Measurements from ENCODE around the gene MYO5B.

MYO5B gene

DNA sequence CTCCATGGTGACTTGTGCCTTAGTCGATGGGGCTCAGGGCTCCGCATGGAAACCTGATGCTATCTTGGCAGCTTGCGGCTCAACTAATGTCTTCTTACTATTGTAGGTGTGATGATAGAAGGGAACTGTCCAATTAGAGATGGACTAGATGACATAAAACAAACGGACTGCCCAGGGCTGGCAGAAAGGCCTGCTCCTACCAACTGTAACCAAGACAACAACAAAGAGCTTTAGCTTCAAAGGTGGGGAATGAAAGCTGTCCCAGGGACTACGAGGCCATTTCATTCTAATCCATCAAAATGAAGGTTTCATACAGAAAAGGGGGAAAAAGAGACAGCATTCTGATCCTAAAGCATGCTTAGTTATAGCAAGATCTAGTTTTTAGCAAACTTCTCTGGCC lies 194.7 kb downstream of the MYO5B start:
- TF ChIP-seq EZH2 (optimal IDR thresholded peaks at IDR 0.05; ENCODE audit: low read depth, low read length) (no peak), EZH2phosphoT487 (IDR thresholded peaks at IDR 0.05; ENCODE audit: low read length) (no peak)
- TF ChIP-seq, protein P1, sequence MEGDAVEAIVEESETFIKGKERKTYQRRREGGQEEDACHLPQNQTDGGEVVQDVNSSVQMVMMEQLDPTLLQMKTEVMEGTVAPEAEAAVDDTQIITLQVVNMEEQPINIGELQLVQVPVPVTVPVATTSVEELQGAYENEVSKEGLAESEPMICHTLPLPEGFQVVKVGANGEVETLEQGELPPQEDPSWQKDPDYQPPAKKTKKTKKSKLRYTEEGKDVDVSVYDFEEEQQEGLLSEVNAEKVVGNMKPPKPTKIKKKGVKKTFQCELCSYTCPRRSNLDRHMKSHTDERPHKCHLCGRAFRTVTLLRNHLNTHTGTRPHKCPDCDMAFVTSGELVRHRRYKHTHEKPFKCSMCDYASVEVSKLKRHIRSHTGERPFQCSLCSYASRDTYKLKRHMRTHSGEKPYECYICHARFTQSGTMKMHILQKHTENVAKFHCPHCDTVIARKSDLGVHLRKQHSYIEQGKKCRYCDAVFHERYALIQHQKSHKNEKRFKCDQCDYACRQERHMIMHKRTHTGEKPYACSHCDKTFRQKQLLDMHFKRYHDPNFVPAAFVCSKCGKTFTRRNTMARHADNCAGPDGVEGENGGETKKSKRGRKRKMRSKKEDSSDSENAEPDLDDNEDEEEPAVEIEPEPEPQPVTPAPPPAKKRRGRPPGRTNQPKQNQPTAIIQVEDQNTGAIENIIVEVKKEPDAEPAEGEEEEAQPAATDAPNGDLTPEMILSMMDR (IDR thresholded peaks at IDR 0.05; ENCODE audit: low read length): no peak
- no peak overlapping the region for H2AFZ ChIP-seq (ENCODE audit: low read length)
- H3K4me3 ChIP-seq (ENCODE audit: low read length): no peak overlapping the region
- no peaks in the 10 kb centered on the region for H3K27me3 ChIP-seq (replicated peaks; ENCODE audit: insufficient read depth, low read length)
- H3K4me1 ChIP-seq (ENCODE audit: low read length): no peaks in the 10 kb centered on the region
- no peaks in the 10 kb centered on the region for H4K20me1 ChIP-seq (ENCODE audit: insufficient read depth, low read length)
- no peaks in the 10 kb centered on the region for H3K9me3 ChIP-seq (replicated peaks; ENCODE audit: insufficient read depth, low read length)
- H3K9me2 ChIP-seq (replicated peaks; ENCODE audit: insufficient read depth, low read length): no peaks in the 10 kb centered on the region
- H3K79me2 ChIP-seq (ENCODE audit: low read length): no peaks in the 10 kb centered on the region
- no peak overlapping the region for H3K27ac ChIP-seq (ENCODE audit: low read length)
- no peak overlapping the region for H3K9ac ChIP-seq (ENCODE audit: low read length)
- no peaks in the 10 kb centered on the region for H3F3A ChIP-seq (ENCODE audit: insufficient read depth, low read length)
- DNase-seq: no peak
- H3K36me3 ChIP-seq (replicated peaks; ENCODE audit: insufficient read depth, low read length): no peaks in the 10 kb centered on the region
- H3K4me2 ChIP-seq (ENCODE audit: low read depth, low read length): no peak overlapping the region

DNA sequence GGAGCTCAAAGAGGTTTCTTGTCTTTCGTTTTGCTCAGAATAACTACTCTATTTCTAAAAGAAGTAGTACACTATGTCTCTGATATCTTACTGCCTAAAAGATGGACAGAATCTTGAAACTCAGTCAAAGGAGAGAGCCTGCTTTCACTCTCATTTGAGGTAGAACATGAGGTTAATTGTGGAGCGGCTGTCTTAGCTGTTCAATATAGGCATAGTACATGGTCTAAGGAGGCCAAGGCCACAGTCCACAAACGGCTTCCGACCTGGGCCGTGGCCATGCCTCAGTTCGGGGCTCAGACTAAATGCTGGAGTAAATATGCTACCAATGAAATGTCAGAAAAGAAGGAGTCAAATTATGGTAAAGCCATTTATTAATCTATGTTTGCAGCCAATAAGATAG lies 195.8 kb downstream of the MYO5B start:
- TF ChIP-seq, protein P1 (IDR thresholded peaks at IDR 0.05; ENCODE audit: low read length): no peak
- no peak for TF ChIP-seq EZH2 (optimal IDR thresholded peaks at IDR 0.05; ENCODE audit: low read depth, low read length)
- Histone ChIP-seq H3K4me3 (ENCODE audit: low read length) (no peak overlapping the region), H3K27me3 (replicated peaks; ENCODE audit: insufficient read depth, low read length) (no peaks in the 10 kb centered on the region), H3K9me3 (replicated peaks; ENCODE audit: insufficient read depth, low read length) (no peaks in the 10 kb centered on the region), H3K9ac (ENCODE audit: low read length) (no peak overlapping the region), H3K36me3 (replicated peaks; ENCODE audit: insufficient read depth, low read length) (no peaks in the 10 kb centered on the region), H3K79me2 (ENCODE audit: low read length) (no peaks in the 10 kb centered on the region), H3K27ac (ENCODE audit: low read length) (no peak overlapping the region), H3K4me2 (ENCODE audit: low read depth, low read length) (no peak overlapping the region), H4K20me1 (ENCODE audit: insufficient read depth, low read length) (no peaks in the 10 kb centered on the region), H3K4me1 (ENCODE audit: low read length) (no peaks in the 10 kb centered on the region), H3F3A (ENCODE audit: insufficient read depth, low read length) (no peaks in the 10 kb centered on the region), H2AFZ (ENCODE audit: low read length) (no peak overlapping the region), H3K9me2 (replicated peaks; ENCODE audit: insufficient read depth, low read length) (no peaks in the 10 kb centered on the region)
- DNase-seq: no peak

DNA sequence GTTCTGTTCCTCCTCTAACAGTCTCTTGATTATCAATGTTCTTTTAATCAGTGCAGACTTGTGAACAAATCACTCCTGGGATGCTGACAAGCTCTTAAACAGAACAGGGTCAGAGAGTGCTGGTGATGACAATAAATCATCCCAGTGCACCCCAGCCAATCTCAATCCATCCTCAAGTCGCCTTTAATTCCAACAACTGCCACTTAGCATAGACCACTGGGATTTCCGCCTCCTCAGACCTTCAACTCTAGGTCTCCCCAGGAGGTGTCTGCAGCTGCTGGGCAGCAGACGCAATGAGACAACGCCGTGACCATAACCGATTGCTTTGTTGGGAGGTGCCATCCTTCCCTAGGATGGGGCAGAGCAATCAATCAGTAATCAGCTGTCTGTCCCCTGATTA lies 197.4 kb downstream of the MYO5B start:
- no peak overlapping the region for H3K9ac ChIP-seq (ENCODE audit: low read length)
- TF ChIP-seq EZH2phosphoT487 (IDR thresholded peaks at IDR 0.05; ENCODE audit: low read length) (no peak), EZH2 (optimal IDR thresholded peaks at IDR 0.05; ENCODE audit: low read depth, low read length) (no peak)
- TF ChIP-seq, protein P1 (IDR thresholded peaks at IDR 0.05; ENCODE audit: low read length): no peak
- H3K9me3 ChIP-seq (replicated peaks; ENCODE audit: insufficient read depth, low read length): no peaks in the 10 kb centered on the region
- no peak overlapping the region for H3K4me3 ChIP-seq (ENCODE audit: low read length)
- no peak overlapping the region for H3K4me2 ChIP-seq (ENCODE audit: low read depth, low read length)
- H3K27ac ChIP-seq (ENCODE audit: low read length): no peak overlapping the region
- H2AFZ ChIP-seq (ENCODE audit: low read length): no peak overlapping the region
- H3K27me3 ChIP-seq (replicated peaks; ENCODE audit: insufficient read depth, low read length): no peaks in the 10 kb centered on the region
- H4K20me1 ChIP-seq (ENCODE audit: insufficient read depth, low read length): no peaks in the 10 kb centered on the region
- no peaks in the 10 kb centered on the region for H3F3A ChIP-seq (ENCODE audit: insufficient read depth, low read length)
- H3K36me3 ChIP-seq (replicated peaks; ENCODE audit: insufficient read depth, low read length): no peaks in the 10 kb centered on the region
- no peaks in the 10 kb centered on the region for H3K4me1 ChIP-seq (ENCODE audit: low read length)
- DNase-seq: no peak
- no peaks in the 10 kb centered on the region for H3K9me2 ChIP-seq (replicated peaks; ENCODE audit: insufficient read depth, low read length)
- no peaks in the 10 kb centered on the region for H3K79me2 ChIP-seq (ENCODE audit: low read length)
